ENCODE results near the gene TFF3. TPM values are rescaled to one million over a fixed set of nuclear protein-coding genes. Genes with fewer than 3 reads are reported as not detected.

TFF3 gene
- total RNA-seq, 1 donor from 2014 or later = 4.8 TPM

DNA sequence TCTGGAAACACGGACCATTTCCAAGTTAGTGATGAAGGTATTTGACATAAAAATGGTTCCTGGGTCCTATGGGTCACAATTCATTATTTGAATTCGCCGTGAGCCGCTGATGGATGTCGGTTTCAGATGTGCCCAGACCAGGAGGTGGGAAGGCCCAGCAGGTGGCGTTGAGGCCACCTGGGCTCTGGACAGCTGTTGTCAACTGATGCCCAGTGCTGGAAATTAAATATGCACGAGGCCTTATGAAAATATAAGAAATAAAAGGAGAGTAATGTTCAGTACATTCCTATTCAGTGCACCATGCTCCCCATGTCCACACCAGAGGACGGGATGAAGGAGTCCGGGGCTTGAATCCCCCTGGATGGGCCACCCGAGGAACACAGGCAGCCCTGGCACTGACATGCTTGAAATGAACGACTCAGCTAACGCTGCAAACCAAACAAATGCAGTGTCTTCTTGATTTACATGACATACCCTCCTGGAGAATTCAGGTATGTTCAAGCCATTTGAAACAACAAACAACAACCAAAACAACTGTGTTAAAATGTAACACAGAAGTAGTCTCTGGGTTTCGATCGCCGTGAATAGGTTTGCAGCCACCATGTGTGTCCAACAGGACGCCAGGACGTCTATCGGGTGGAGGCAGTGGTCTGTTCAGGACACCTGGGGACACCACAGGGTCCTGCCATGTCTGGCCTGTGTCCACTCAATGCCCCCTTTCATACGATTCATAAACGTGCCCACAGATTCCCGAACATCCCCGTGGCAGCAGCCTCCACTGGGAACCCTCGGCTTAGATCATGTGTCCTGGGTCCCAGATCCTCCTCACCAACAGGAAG is 6.1 kb downstream of the TFF3 start:
- peak; percentile 35 for DNase-seq (ENCODE audit: low spot score)
- intact Hi-C loops (cut with DNase I) = loop anchor here (10.0 kb wide), 1 partner anchor 84 kb away; no protein-coding TSS in a partner anchor

DNA sequence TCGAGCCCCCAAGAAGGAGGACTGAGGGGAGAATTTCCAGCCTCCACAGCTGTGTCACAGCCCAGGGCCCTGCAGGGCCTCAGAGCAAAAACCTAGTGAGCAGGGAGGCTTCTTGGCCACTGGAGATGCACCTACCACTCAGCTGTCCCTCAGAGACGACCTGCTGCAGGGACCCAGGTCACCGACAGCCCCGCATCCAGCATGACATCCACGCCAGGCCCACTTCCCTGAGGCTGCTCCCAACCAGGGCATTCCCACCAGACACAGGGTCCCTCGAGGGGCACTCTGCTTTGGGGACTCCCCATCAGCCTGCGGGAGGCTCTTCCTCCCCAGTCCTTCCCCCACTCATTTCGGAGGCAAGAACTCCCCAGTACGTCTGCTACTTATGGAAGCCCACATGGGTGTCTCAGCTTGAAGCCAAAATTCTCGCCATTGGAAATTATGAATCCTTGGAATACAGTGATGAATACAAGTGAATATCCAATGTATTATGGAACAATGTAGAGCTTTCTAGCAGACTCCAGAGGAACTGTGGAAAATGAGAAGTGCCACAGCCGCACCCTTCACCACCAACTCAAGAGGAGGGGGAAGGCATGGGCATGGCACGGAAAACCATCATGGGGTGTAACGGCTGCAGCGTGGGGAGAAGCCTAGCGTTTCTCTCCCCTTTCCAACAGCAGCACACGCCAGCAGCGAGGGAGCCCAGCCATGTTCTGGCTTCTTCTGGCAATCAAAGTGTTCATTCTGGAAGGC is 6.9 kb downstream of the TFF3 start:
- peak; percentile 74 for DNase-seq (ENCODE audit: low spot score)
- intact Hi-C loops (cut with DNase I) = loop anchor here (10.0 kb wide), 1 partner anchor 84 kb away; no protein-coding TSS in a partner anchor

DNA sequence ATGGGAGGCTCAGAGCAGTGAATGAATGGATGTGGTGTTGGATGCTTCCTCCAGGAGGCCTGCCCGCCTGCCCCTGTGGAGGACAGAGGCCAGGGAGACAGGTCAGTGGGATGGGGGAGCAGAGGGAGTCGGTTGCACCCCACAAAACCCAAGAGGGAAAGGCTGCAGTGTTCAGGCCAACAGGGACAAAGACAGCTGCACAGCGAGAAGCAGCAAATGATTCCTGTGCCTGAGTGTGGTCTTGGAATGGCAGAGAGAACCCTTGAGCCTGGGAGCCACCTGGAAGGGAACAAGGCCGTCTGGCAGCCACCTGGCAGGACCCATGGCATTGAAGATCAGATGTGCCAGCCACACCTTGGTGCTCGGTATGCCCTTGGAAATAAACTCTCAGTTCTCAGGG is 8.1 kb downstream of the TFF3 start:
- intact Hi-C loops (cut with DNase I) = loop anchor here (10.0 kb wide), 1 partner anchor 82 kb away; no protein-coding TSS in a partner anchor
- peak; percentile 56 for DNase-seq (ENCODE audit: low spot score)

- peak; percentile 44 for DNase-seq (ENCODE audit: low spot score)
- intact Hi-C loops (cut with DNase I) = loop anchor here (10.0 kb wide), 1 partner anchor 82 kb away; no protein-coding TSS in a partner anchor
Measured at GRCh38 chr21:42306366-42307035, 8.7 kb downstream of the TFF3 start.

- intact Hi-C loops (cut with DNase I) = loop anchor here (10.0 kb wide), 1 partner anchor 81 kb away; no protein-coding TSS in a partner anchor
- DNase-seq (ENCODE audit: low spot score) = peak; percentile 31
Measured at GRCh38 chr21:42305707-42306147, 9.5 kb downstream of the TFF3 start.

GRCh38 chr21:42304556-42305454 is 10.4 kb downstream of the TFF3 start:
- DNase-seq (ENCODE audit: low spot score) = peak; percentile 46
- intact Hi-C loops (cut with DNase I) = loop anchor here (5.0 to 10.0 kb wide), 2 partner anchors 80 to 147 kb away; no protein-coding TSS in a partner anchor

- DNase-seq (ENCODE audit: low spot score) = no peak
- intact Hi-C loops (cut with DNase I) = loop anchor here (5.0 to 10.0 kb wide), 2 partner anchors 79 to 149 kb away; no protein-coding TSS in a partner anchor
Measured at GRCh38 chr21:42303443-42303842, 11.8 kb downstream of the TFF3 start.

DNA sequence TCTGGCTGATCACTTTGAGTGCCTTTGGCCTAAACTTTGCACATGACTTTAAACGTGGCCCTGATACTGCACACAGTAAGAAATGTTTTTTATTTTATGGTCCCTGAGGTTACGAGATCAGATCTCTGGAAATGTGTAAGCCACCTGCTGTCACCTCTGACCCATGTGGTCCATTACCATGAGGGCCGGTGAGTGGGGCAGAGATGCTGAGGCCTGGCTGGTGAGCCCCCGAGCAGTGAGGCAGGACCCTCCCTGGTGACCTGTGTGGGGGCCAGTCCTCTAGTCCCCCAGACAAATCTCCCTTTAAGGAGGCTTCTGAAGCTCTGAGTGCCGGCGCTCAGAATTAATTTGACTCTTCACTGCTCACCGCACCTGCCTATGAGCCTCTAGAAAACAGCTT is 12.4 kb downstream of the TFF3 start:
- peak; percentile 46 for DNase-seq (ENCODE audit: low spot score)
- intact Hi-C loops (cut with DNase I) = loop anchor here (5.0 to 10.0 kb wide), 2 partner anchors 78 to 150 kb away; no protein-coding TSS in a partner anchor

- peak; percentile 67 for DNase-seq (ENCODE audit: low spot score)
- intact Hi-C loops (cut with DNase I) = loop anchor here (5.0 to 10.0 kb wide), 2 partner anchors 77 to 150 kb away; no protein-coding TSS in a partner anchor
Measured at GRCh38 chr21:42302076-42302650, 13.0 kb downstream of the TFF3 start.

- no peak for DNase-seq (ENCODE audit: low spot score)
- intact Hi-C loops (cut with DNase I) = loop anchor here (5.0 to 10.0 kb wide), 2 partner anchors 77 to 151 kb away; no protein-coding TSS in a partner anchor
Measured at GRCh38 chr21:42301371-42302075, 13.7 kb downstream of the TFF3 start.

DNA sequence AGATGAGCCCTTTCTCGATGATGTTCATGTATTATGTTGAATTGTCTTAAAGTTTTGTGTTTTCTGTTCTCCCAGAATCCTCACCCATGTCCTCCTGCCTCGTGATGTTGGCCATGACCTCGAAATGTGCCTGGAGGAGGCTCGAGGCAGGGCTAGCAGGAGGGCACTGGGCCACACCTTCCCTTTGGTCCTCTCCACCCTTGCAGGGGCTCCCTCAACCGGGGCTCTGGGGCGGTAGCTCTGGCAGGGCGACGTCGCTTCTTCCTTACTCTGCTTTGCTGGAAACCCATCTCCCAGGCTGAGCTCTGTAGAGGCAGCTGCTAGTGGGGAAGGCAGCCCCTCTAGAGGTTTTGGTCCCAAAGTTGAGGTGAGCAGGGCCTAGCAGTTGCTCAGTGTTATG is 14.3 kb downstream of the TFF3 start:
- DNase-seq (ENCODE audit: low spot score) = no peak
- intact Hi-C loops (cut with DNase I) = loop anchor here (5.0 to 10.0 kb wide), 2 partner anchors 76 to 151 kb away; no protein-coding TSS in a partner anchor

GRCh38 chr21:42300045-42300583 is 15.1 kb downstream of the TFF3 start:
- intact Hi-C loops (cut with DNase I) = loop anchor here (5.0 to 10.0 kb wide), 2 partner anchors 75 to 152 kb away; no protein-coding TSS in a partner anchor
- no peak for DNase-seq (ENCODE audit: low spot score)

- DNase-seq (ENCODE audit: low spot score) = no peak
- intact Hi-C loops (cut with DNase I) = loop anchor here (5.0 to 10.0 kb wide), 2 partner anchors 75 to 153 kb away; no protein-coding TSS in a partner anchor
Measured at GRCh38 chr21:42299324-42300044, 15.7 kb downstream of the TFF3 start.

DNA sequence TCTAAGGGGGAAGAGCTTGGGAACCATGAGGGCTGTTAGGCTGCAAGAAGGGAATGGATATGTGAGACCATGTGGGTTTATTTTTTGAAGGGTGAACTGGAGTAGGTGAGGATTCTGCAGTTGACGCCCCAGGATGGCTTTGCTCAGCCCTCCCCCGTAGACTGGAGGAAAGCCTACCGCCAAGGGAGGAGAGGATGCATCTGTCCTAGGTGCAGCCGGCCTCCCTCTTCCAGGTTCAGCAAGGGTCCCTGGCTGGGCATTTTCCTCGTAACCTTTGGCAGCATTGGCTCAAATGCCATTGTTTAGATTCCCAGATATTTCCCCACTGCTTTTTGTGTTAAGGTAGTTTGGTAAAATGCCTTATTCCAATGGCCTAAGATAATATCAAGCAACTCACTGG is 16.6 kb downstream of the TFF3 start:
- intact Hi-C loops (cut with DNase I) = no loop called here
- no peak for DNase-seq (ENCODE audit: low spot score)

GRCh38 chr21:42298237-42298636 is 17.0 kb downstream of the TFF3 start:
- no peak for DNase-seq (ENCODE audit: low spot score)
- intact Hi-C loops (cut with DNase I) = no loop called here

- DNase-seq (ENCODE audit: low spot score) = no peak
- intact Hi-C loops (cut with DNase I) = no loop called here
Measured at GRCh38 chr21:42297377-42297776, 17.8 kb downstream of the TFF3 start.

All from cardiac septum (tissue), 1 donor.